CD8-positive, alpha-beta memory T cell (primary cell): ENCODE measurements around the gene DAP. TPM values are rescaled to one million over a fixed set of nuclear protein-coding genes. Genes with fewer than 3 reads are reported as not detected.

ENCODE experiments used
- CTCF ChIA-PET: fragments of 350-600 bp; sonication (Branson Sonifier 250); formaldehyde crosslinking; loops from one replicate; lab custom pipeline; 2021; ENCODE audit warnings: antibody characterized with exemption; lab: Charles Lee
- POLR2A ChIA-PET: fragments of 350-600 bp; sonication (Branson Sonifier 250); formaldehyde crosslinking; loops from one replicate; lab custom pipeline; 2021; ENCODE audit warnings: antibody characterized with exemption; lab: Charles Lee
- DNase-seq, 5 donors: peaks; one replicate each; pipeline versions ENCODE4 v3.0.0 to v3.0.0-alpha.2; 2020 to 2022; ENCODE audit warnings: mixed read lengths in 1 of 5
- H3K27ac ChIP-seq: one replicate; pipeline ENCODE4 v1.7.0; 2013; ENCODE audit warnings: low read depth, mild to moderate bottlenecking, low read length, moderate library complexity
- H3K27me3 ChIP-seq: 2 replicates; pipeline ENCODE4 v1.7.0; 2013; ENCODE audit warnings: low read length, mild to moderate bottlenecking; ENCODE audit not compliant: insufficient read depth, poor library complexity, severe bottlenecking
- H3K36me3 ChIP-seq: 2 replicates; pipeline ENCODE4 v1.7.0; 2013; ENCODE audit warnings: mild to moderate bottlenecking, low read length, moderate library complexity; ENCODE audit not compliant: insufficient read depth
- H3K4me1 ChIP-seq: 2 replicates; pipeline ENCODE4 v1.7.0; 2013; ENCODE audit warnings: mild to moderate bottlenecking, low read length, moderate library complexity; ENCODE audit not compliant: insufficient read depth
- H3K4me3 ChIP-seq: 2 replicates; pipeline ENCODE4 v1.7.0; 2013; ENCODE audit warnings: mild to moderate bottlenecking, low read length
- H3K9me3 ChIP-seq: 2 replicates; pipeline ENCODE4 v1.7.0; 2013; ENCODE audit warnings: mild to moderate bottlenecking, low read length
- H3K27ac Mint-ChIP-seq, 8 donors: one replicate each; pipeline ENCODE4 v1.8.0; 2020 to 2021; ENCODE audit warnings: mixed read lengths in 8 of 8, mild to moderate bottlenecking in 6 of 8, inconsistent platforms in 3 of 8, moderate library complexity in 3 of 8
- H3K27me3 Mint-ChIP-seq, 2 donors: one replicate each; pipeline ENCODE4 v1.8.0; 2020 to 2021; ENCODE audit warnings: mixed read lengths in 2 of 2, mild to moderate bottlenecking in 1 of 2, moderate library complexity in 1 of 2
- H3K36me3 Mint-ChIP-seq, 3 donors: one replicate each; pipeline ENCODE4 v1.8.0; 2020 to 2021; ENCODE audit warnings: mixed read lengths in 3 of 3, inconsistent platforms in 1 of 3, mild to moderate bottlenecking in 1 of 3
- H3K4me1 Mint-ChIP-seq, 3 donors: one replicate each; pipeline ENCODE4 v1.8.0; 2020 to 2021; ENCODE audit warnings: mixed read lengths in 3 of 3, inconsistent platforms in 1 of 3, mild to moderate bottlenecking in 1 of 3
- H3K4me3 Mint-ChIP-seq, 7 donors: one replicate each; pipeline ENCODE4 v1.8.0; 2020 to 2021; ENCODE audit warnings: mixed read lengths in 7 of 7, mild to moderate bottlenecking in 6 of 7, moderate library complexity in 4 of 7, inconsistent platforms in 2 of 7
- H3K9me3 Mint-ChIP-seq, 5 donors: one replicate each; pipeline ENCODE4 v1.8.0; 2020 to 2022; ENCODE audit warnings: mixed read lengths in 5 of 5, mild to moderate bottlenecking in 3 of 5, moderate library complexity in 2 of 5, inconsistent platforms in 1 of 5
- polyA plus RNA-seq: library from polyadenylated mRNA; unstranded; fragments of 300-500 nt; fragmentation: Illumina TruSeq; gene quantifications from one replicate; pipeline ENCODE4 v1.2.3, GENCODE V29; 2021
- total RNA-seq, 2 experiments: library from RNA; stranded (reverse); gene quantifications; one replicate each; pipeline ENCODE4 v1.2.3, GENCODE V29; 2021

DAP gene
- total and polyA plus RNA-seq, 3 experiments from 2014 or later, result 60.0 to 73.7 (median 61.5) TPM

DNA sequence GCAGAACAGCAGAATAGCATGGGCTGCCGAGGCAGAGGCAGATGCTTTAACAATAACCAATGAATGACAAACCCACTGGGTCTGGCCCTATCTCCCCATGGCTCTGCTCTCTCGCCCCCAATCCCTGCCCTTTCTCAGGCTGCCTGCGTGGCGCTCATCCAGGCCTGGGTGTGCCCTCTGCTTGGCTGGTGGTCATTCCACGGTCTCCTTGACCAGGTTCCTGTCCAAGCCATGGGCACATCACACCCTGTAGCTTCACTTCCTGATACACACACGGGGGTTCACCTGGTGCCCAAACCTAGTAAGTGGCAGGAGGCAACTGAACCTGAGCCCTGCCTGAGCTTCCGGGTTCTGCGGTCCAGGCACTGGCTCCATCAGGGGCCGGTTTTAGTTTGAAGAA is 87.6 kb downstream of the DAP start:
- no peak overlapping the region for H3K27ac Mint-ChIP-seq
- H3K36me3 Mint-ChIP-seq, result peaks cover 5 to 14% (median 9%) of the 10 kb centered on the region in 3 donors
- Histone ChIP-seq H3K27ac (no peak overlapping the region), H3K9me3 (no peaks in the 10 kb centered on the region), H3K4me1 (no peaks in the 10 kb centered on the region), H3K36me3 (no peaks in the 10 kb centered on the region), H3K27me3 (no peaks in the 10 kb centered on the region), H3K4me3 (no peak overlapping the region)
- POLR2A ChIA-PET, result no interaction called here
- H3K4me3 Mint-ChIP-seq, result no peak overlapping the region
- CTCF ChIA-PET, result no interaction called here
- no peak for DNase-seq
- peaks cover 2 to 9% (median 5%) of the 10 kb centered on the region in 5 donors for H3K9me3 Mint-ChIP-seq
- peaks cover 0 to 2% of the 10 kb centered on the region in 2 donors for H3K27me3 Mint-ChIP-seq
- no peaks in the 10 kb centered on the region for H3K4me1 Mint-ChIP-seq

DNA sequence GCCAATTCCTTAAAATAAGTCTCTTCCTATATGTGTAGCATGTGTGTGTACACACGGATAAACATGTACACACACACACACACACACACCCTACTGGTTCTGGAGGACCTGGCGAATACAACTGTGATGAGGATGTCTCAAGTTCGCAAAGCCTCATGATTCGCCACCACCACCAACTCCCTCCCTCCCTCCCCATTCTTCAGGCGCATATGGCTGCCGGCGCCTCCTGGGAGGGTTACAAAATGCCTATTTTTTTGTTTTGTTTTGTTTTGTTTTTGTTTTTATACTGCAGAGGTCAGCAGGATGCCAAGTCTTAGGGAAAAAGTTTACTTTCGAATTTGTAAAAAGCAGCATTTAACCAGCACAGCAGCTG is 88.0 kb downstream of the DAP start:
- no peak for DNase-seq

DNA sequence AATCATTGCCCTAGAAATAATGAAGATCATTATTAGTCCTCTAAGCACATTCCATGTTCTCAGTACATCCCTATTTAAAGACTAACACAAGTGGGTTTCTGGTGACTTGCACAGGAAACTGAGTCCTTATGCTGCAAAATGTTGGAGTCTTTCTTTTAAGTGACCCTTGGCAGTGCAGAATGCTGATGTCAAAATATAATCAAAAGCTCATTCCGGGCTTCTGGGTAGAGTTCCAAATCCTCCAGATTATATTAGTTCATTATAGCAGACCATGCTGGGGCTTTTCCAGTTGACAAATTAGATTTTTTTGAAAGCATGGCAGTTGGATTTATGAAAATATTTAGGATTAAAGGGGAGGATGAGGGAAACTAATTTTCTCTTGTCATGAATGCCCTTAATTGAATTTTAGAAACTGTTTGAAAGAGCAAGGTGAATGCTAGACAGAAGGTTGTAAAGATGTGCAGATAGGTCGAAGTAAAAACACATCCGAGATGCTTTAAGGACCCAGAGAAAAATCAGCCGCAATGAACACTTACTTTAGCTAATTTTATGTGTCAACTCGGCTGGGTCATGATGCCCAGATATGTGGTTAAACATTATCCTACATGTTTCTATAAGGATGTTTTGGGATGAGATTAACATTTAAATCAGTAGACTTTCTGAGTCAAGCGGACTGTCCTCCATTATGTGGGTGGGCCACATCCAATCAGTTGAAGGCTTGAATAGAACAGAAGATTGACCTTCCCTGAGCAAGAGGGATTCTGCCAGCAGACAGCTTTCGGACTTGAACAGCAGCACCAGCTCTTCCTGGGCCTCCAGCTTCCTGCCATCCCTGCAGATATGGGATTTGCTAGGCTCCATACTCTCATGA is 88.7 kb downstream of the DAP start:
- H3K36me3 ChIP-seq, result no peaks in the 10 kb centered on the region
- Mint-ChIP-seq H3K4me3 (no peak overlapping the region), H3K27me3 (peaks cover 0 to 2% of the 10 kb centered on the region in 2 donors), H3K9me3 (peaks cover 2 to 5% (median 2%) of the 10 kb centered on the region in 5 donors), H3K27ac (no peak overlapping the region), H3K4me1 (no peaks in the 10 kb centered on the region), H3K36me3 (peaks cover 0 to 6% (median 1%) of the 10 kb centered on the region in 3 donors)
- H3K4me1 ChIP-seq, result no peaks in the 10 kb centered on the region
- H3K4me3 ChIP-seq, result no peak overlapping the region
- no peak for DNase-seq
- no peaks in the 10 kb centered on the region for H3K9me3 ChIP-seq
- CTCF ChIA-PET, result no interaction called here
- H3K27me3 ChIP-seq, result no peaks in the 10 kb centered on the region
- H3K27ac ChIP-seq, result no peak overlapping the region
- POLR2A ChIA-PET, result no interaction called here

More for the DNA sequence above, 88.0 kb downstream of the DAP start:
- no peaks in the 10 kb centered on the region for H3K36me3 ChIP-seq
- H3K27me3 ChIP-seq, result no peaks in the 10 kb centered on the region
- ChIA-PET CTCF (no interaction called here), POLR2A (no interaction called here)
- no peaks in the 10 kb centered on the region for H3K4me1 ChIP-seq
- H3K27me3 Mint-ChIP-seq, result peaks cover 0 to 2% of the 10 kb centered on the region in 2 donors
- H3K9me3 Mint-ChIP-seq, result peaks cover 2 to 8% (median 5%) of the 10 kb centered on the region in 5 donors
- no peaks in the 10 kb centered on the region for H3K9me3 ChIP-seq
- no peak overlapping the region for H3K4me3 ChIP-seq
- no peaks in the 10 kb centered on the region for H3K4me1 Mint-ChIP-seq
- peaks cover 4 to 12% (median 5%) of the 10 kb centered on the region in 3 donors for H3K36me3 Mint-ChIP-seq
- no peak overlapping the region for H3K27ac ChIP-seq
- H3K4me3 Mint-ChIP-seq, result no peak overlapping the region
- H3K27ac Mint-ChIP-seq, result no peak overlapping the region

DNA sequence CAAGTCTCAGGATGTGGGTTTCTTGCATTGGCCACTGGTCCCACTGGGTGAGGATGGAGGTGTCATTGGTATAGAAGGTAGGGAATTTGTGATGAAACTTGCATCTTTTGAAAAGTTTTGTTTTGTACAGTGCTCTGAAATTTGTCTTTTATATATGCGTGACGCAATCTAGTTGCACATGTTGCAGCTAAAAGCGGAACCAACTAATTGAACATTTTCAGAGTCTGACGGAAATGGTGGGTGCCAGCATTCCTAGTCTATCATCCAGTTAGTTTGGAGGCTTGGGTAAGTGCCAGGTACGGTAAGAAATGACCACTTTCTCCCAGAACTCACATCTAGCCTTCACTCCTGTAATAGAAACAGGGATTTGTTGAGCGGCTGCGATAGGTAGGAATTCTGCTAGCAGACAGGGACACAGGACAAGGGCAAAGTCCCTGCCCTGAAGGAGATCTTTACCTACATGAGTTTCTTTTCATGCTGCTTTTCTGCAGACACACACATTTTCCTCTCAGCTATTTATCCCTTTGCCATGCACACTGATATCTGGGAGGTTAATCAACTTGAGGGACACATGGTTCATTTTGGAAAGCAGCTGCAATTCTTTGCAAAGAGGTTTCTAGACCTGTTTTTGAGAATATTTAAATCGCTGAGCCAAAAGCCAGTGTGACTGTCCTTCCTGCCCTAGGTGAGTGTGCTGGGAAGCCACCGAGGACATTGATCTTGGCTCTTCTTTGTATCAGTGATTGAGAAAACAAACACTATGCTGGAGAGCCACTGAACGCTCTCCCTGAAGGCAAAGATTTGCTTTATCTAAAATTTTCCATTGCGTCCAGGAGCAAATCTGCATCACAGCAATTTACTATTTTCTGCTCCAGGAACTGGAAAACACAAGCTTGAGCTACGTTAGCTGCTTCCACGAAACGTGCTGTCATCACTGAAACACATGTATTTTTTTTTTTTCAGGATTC is 89.7 kb downstream of the DAP start:
- CTCF ChIA-PET, result no interaction called here

DNA sequence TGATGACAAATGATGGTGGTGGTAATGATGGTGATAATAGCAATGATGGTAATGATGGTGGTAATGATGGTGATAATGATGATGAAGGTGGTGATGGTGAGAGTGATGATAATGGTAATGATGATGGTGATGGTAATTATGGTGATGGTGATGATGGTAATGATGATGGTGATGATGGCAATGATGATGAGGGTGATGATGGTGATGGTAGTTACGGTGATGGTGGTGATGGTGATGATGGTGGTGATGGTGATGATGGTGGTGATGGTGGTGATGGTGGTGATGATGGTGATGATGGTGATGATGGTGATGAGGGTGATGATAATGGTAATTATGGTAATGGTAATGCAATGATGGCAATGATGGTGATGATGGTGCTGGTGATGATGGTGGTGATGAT is 91.1 kb downstream of the DAP start:
- Histone ChIP-seq H3K27me3 (no peaks in the 10 kb centered on the region), H3K27ac (no peak overlapping the region), H3K36me3 (no peaks in the 10 kb centered on the region), H3K9me3 (no peaks in the 10 kb centered on the region), H3K4me1 (no peaks in the 10 kb centered on the region), H3K4me3 (no peak overlapping the region)
- no peak for DNase-seq
- POLR2A ChIA-PET, result no interaction called here
- Mint-ChIP-seq H3K27ac (no peak overlapping the region), H3K36me3 (no peaks in the 10 kb centered on the region), H3K27me3 (peaks cover 0 to 2% of the 10 kb centered on the region in 2 donors), H3K9me3 (no peaks in the 10 kb centered on the region), H3K4me3 (no peak overlapping the region), H3K4me1 (no peaks in the 10 kb centered on the region)
- CTCF ChIA-PET, result no interaction called here

More for the DNA sequence above, 89.7 kb downstream of the DAP start:
- Histone ChIP-seq H3K27ac (no peak overlapping the region), H3K36me3 (no peaks in the 10 kb centered on the region), H3K4me1 (no peaks in the 10 kb centered on the region), H3K27me3 (no peaks in the 10 kb centered on the region), H3K4me3 (no peak overlapping the region), H3K9me3 (no peaks in the 10 kb centered on the region)
- H3K27me3 Mint-ChIP-seq, result peaks cover 0 to 2% of the 10 kb centered on the region in 2 donors
- H3K27ac Mint-ChIP-seq, result no peak overlapping the region
- no peak overlapping the region for H3K4me3 Mint-ChIP-seq
- no peaks in the 10 kb centered on the region for H3K4me1 Mint-ChIP-seq
- no peak for DNase-seq
- POLR2A ChIA-PET, result no interaction called here
- H3K36me3 Mint-ChIP-seq, result no peaks in the 10 kb centered on the region
- peaks cover 0 to under 1% (median 0%) of the 10 kb centered on the region in 5 donors for H3K9me3 Mint-ChIP-seq

DNA sequence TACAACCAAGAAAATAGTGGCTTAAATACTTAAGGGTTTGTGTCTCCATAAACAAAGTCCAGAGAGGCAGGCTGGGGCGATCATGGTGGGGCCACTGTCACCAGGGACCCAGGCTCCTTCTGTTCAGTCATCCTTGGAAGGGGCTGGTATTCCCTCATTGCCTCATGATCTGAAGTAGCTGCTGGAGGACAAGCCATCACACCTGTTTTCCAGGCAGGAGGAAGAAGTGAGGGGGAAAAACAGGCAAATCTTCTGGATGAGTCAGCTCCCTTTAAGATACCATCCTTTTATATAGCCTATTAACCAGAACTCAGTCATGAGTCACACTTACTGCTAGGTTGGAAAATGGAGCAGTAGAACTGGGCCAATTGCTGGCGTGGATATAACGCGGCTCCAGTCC is 92.3 kb downstream of the DAP start:
- POLR2A ChIA-PET, result no interaction called here
- DNase-seq, result no peak
- no peaks in the 10 kb centered on the region for H3K36me3 Mint-ChIP-seq

DNA sequence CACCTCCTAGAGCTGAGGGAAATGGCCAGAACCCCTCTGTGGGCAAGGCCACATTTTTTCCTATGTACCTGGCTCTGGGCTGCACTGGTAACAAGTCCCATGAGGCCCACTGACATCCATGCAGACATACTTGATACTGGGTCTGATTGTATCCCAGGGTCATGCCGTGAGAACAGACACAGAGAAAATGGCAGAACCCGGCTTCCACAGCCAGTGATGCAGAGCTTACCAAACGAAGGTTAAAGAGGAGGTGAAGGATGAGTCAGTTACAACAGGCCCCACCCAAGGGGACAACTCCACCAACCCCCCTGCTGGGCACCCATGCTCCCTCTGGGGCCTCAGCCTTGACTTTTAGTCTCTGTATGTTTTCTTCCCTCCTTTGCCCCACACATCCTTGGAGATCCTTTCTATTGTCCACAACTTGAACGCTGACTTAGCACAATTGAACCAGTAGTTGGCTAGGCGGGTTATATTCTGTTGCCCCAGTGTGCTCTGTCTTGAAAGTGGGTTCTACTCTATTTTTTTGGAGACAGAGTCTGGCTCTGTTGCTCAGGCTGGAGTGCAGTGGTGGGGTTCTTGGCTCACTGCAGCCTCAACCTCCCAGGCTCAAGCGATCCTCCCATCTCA is 93.5 kb downstream of the DAP start:
- no peak overlapping the region for H3K27ac ChIP-seq
- Mint-ChIP-seq H3K27ac (no peak overlapping the region), H3K4me3 (no peak overlapping the region), H3K27me3 (peaks cover 2 to 4% of the 10 kb centered on the region in 2 donors), H3K4me1 (no peaks in the 10 kb centered on the region), H3K9me3 (no peaks in the 10 kb centered on the region), H3K36me3 (no peaks in the 10 kb centered on the region)
- no peaks in the 10 kb centered on the region for H3K9me3 ChIP-seq
- ChIA-PET POLR2A (no interaction called here), CTCF (no interaction called here)
- no peak overlapping the region for H3K4me3 ChIP-seq
- no peaks in the 10 kb centered on the region for H3K36me3 ChIP-seq
- no peaks in the 10 kb centered on the region for H3K27me3 ChIP-seq
- H3K4me1 ChIP-seq, result no peaks in the 10 kb centered on the region
- no peak for DNase-seq

More for the DNA sequence above, 92.3 kb downstream of the DAP start:
- Mint-ChIP-seq H3K27me3 (peaks cover 2 to 4% of the 10 kb centered on the region in 2 donors), H3K4me3 (no peak overlapping the region), H3K27ac (no peak overlapping the region), H3K9me3 (no peaks in the 10 kb centered on the region), H3K4me1 (no peaks in the 10 kb centered on the region)
- no peaks in the 10 kb centered on the region for H3K4me1 ChIP-seq
- no peak overlapping the region for H3K4me3 ChIP-seq
- H3K27ac ChIP-seq, result no peak overlapping the region
- no peaks in the 10 kb centered on the region for H3K9me3 ChIP-seq
- CTCF ChIA-PET, result no interaction called here
- no peaks in the 10 kb centered on the region for H3K27me3 ChIP-seq
- H3K36me3 ChIP-seq, result no peaks in the 10 kb centered on the region
